WERI-Rb-1 (cell line): Measurements from ENCODE around the gene GAN.

Source experiments
- DNase-seq: peaks from one replicate; pipeline ENCODE4 v3.0.0-alpha.2; 2020
- H3K27ac ChIP-seq: fragments of 250-450 bp; sonication (Bioruptor Pico); 2 replicates; pipeline ENCODE4 v1.5.1; 2020; ENCODE audit warnings: mild to moderate bottlenecking, moderate library complexity
- H3K27me3 ChIP-seq: fragments of 250-450 bp; sonication (Bioruptor Pico); 2 replicates; pipeline ENCODE4 v1.5.1; 2021; ENCODE audit warnings: mild to moderate bottlenecking, low read depth, moderate library complexity; ENCODE audit not compliant: insufficient read depth, severe bottlenecking
- H3K36me3 ChIP-seq: fragments of 250-450 bp; sonication (Bioruptor Pico); 2 replicates; pipeline ENCODE4 v1.5.1; 2020; ENCODE audit warnings: mild to moderate bottlenecking, moderate library complexity
- H3K4me3 ChIP-seq: 2 replicates; pipeline ENCODE4 v1.5.1; 2011; ENCODE audit warnings: low read depth, mild to moderate bottlenecking, control low read depth, low read length
- H3K9me3 ChIP-seq: fragments of 250-450 bp; sonication (Bioruptor Pico); 2 replicates; pipeline ENCODE4 v1.5.1; 2021; ENCODE audit warnings: mild to moderate bottlenecking, moderate library complexity; ENCODE audit not compliant: severe bottlenecking
- CTCF ChIP-seq: IDR thresholded peaks from 2 replicates; pipeline ENCODE4 v1.5.1; 2011; ENCODE audit warnings: low read depth, mild to moderate bottlenecking, control low read depth, inconsistent platforms, low read length

The GAN gene

DNA sequence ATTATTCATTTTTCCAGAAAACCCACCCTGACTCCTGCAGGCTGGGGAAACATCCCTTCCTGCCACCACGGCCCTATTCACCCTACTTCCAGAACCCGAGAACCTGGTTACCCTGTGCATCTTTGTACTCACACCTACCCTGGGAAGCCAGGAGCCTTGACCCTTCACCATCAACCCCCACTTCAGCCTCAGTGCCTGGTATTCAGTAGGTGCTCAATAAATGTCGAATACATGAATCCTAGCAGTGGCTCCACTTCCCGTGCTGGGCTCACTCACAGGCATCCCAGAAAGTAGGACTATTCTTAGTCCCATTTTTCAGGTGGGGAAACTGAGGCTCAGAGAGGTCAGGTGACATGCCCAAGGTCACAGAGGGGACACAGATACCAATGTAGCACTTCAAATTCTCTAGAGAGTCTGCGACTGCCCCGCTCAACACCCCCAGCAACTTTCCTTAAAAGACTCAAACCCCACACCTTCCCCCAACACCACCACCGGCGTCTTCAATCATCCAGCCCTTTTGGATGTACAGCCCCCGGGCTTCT lies 93.7 kb downstream of the GAN start:
- TF ChIP-seq CTCF: no peak
- no peaks in the 10 kb centered on the region for H3K9me3 ChIP-seq
- H3K27me3 ChIP-seq: no peaks in the 10 kb centered on the region
- no peak for DNase-seq
- no peaks in the 10 kb centered on the region for H3K36me3 ChIP-seq
- no peak overlapping the region for H3K27ac ChIP-seq
- no peak overlapping the region for H3K4me3 ChIP-seq

DNA sequence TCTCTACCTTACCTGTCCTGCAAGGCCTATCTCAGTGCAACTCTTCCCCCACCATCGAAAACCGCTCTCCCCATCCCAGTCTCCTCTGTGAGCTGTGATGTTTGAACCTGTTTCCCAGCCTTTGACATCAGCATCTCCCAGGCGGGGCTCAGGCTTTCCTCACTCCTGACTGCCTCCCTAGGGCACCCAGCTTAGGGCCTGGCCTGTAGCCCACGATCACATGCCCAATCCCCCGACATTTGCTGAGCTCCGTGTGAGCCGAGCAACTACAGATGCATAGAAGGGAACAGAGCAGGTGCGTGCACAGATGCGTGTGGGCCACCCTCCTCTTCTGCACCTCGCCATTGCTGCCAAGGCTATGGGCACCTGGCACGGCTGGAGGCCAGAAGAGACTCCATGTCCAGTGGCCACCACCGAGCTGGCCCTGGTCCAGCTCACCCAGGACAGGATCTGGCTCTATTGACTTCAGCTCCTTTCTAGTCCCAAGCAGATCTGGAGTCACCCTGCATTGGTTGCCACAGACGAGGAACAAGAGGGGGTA lies 94.3 kb downstream of the GAN start:
- H3K4me3 ChIP-seq: no peak overlapping the region
- no peak for DNase-seq
- H3K27ac ChIP-seq: no peak overlapping the region
- no peaks in the 10 kb centered on the region for H3K36me3 ChIP-seq
- H3K27me3 ChIP-seq: no peaks in the 10 kb centered on the region
- TF ChIP-seq CTCF: no peak
- H3K9me3 ChIP-seq: no peaks in the 10 kb centered on the region

DNA sequence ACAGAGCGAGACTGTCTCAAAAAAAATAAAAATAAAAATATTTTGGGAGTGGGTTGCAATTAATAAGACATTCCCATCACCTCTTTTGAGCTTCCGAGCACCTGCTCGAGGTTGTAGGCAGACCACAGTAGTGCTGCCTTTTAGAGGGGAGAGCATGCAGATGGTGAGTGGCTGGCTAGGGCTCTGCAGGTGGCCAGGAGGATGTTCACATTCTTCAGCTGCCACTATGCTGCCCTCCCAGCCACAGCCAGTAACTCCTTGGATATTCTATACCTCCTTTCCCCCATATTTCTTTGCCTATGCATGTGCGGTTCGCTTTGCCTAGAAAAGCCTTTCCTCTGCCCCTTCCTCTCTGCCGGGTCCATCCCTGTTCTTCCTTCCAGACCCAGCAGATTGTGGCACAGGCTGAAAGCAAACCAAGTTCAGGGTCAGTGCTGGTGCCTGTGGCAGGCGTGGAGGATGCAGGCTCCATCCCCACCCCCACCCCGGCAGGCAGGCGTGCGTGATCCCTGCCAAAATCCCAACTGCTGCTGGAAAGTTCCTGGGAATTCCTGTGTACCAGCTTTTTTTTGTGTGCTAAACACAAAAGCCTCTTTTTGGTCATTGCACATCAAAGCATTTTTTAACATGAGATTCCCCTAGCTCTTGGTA lies 96.0 kb downstream of the GAN start:
- Histone ChIP-seq H3K9me3 (no peaks in the 10 kb centered on the region), H3K27ac (no peak overlapping the region), H3K4me3 (no peak overlapping the region), H3K27me3 (no peaks in the 10 kb centered on the region), H3K36me3 (no peaks in the 10 kb centered on the region)
- TF ChIP-seq CTCF: no peak
- DNase-seq: no peak

GRCh38 chr16:81413245-81413990 lies 98.7 kb downstream of the GAN start:
- Histone ChIP-seq H3K27me3 (no peaks in the 10 kb centered on the region), H3K27ac (no peak overlapping the region), H3K36me3 (no peaks in the 10 kb centered on the region), H3K9me3 (no peaks in the 10 kb centered on the region), H3K4me3 (no peak overlapping the region)
- DNase-seq: no peak
- no peak for TF ChIP-seq CTCF

DNA sequence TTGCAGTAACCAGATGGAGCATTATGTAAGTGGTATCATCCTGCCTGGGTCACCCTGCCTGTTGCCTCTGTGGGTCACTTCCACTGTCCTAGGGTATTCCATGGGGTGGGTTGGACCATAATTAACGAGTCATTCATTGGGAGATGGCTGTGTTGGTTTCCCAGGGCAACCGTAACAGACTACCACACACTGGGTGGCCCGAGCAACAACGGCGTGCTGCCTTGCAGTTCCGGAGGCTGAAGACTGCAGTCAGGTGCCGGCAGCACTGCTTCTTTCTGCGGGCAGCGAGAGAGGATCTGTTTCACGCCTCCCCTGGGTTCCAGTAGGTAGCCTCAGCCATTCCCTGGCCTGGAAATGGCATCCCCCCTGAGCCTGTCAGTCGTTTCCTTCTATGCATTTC lies 101.0 kb downstream of the GAN start:
- Histone ChIP-seq H3K27ac (no peak overlapping the region), H3K27me3 (no peaks in the 10 kb centered on the region), H3K36me3 (no peaks in the 10 kb centered on the region), H3K4me3 (no peak overlapping the region), H3K9me3 (no peaks in the 10 kb centered on the region)
- no peak for DNase-seq
- no peak for TF ChIP-seq CTCF
